CD14-positive monocyte (primary cell): ENCODE data around the gene PCDHGA10. TPM values are rescaled to one million over a fixed set of nuclear protein-coding genes. Genes with fewer than 3 reads are reported as not detected.
"Not testable (repeated sequence)": the region's sequence is repeated elsewhere in the genome, so short reads cannot be mapped to it uniquely, and the experiment has no call there.

Experiments
- DNase-seq, 3 donors: peaks; one replicate each; pipeline ENCODE4 v3.0.0-alpha.2; 2011 to 2022
- H2AFZ ChIP-seq: 2 replicates; pipeline ENCODE4 v1.6.0; 2012; ENCODE audit warnings: mild to moderate bottlenecking, low read depth, low read length, inconsistent platforms; ENCODE audit not compliant: insufficient read depth, poor library complexity, severe bottlenecking
- H3K27ac ChIP-seq, 2 donors: 1 replicate in 1 of 2; 2 replicates in 1 of 2; pipeline ENCODE4 v1.5.1; 2012 to 2013; ENCODE audit warnings: low read length in 2 of 2, control low read depth in 1 of 2, inconsistent platforms in 1 of 2, low read depth in 1 of 2, mild to moderate bottlenecking in 1 of 2
- H3K27me3 ChIP-seq, 2 donors: one replicate each; pipeline versions ENCODE4 v1.6.0 to v1.6.1; 2011 to 2013; ENCODE audit warnings: low read length in 2 of 2; ENCODE audit not compliant: control insufficient read depth in 2 of 2, insufficient read depth in 2 of 2
- H3K36me3 ChIP-seq, 2 donors: replicated peaks in 1 of 2; 1 replicate in 1 of 2; 2 replicates in 1 of 2; pipeline versions ENCODE4 v1.5.1 to v1.6.1; 2012 to 2013; ENCODE audit warnings: low read length in 2 of 2, control low read depth in 1 of 2, inconsistent platforms in 1 of 2, mild to moderate bottlenecking in 1 of 2; ENCODE audit not compliant: insufficient read depth in 2 of 2, control insufficient read depth in 1 of 2
- H3K4me1 ChIP-seq, 2 donors: 1 replicate in 1 of 2; 2 replicates in 1 of 2; pipeline versions ENCODE4 v1.5.1 to v1.6.1; 2012 to 2013; ENCODE audit warnings: low read length in 2 of 2, control low read depth in 1 of 2, inconsistent platforms in 1 of 2, mild to moderate bottlenecking in 1 of 2, moderate library complexity in 1 of 2; ENCODE audit not compliant: insufficient read depth in 2 of 2, control insufficient read depth in 1 of 2
- H3K4me2 ChIP-seq: replicated peaks from 2 replicates; pipeline ENCODE3; 2012; ENCODE audit warnings: low read length, moderate library complexity, mild to moderate bottlenecking; ENCODE audit not compliant: poor library complexity, severe bottlenecking; ENCODE audit errors: extremely low read depth
- H3K4me3 ChIP-seq, 3 experiments: fragments of 200-600 bp in 1 of 3; sonication (generic) in 1 of 3; replicated peaks in 1 of 3; 1 replicate in 2 of 3; 2 replicates in 1 of 3; pipeline ENCODE4 v1.5.1; 2011 to 2013; ENCODE audit warnings: low read length in 3 of 3, mild to moderate bottlenecking in 3 of 3, control low read depth in 2 of 3, low read depth in 2 of 3, inconsistent platforms in 1 of 3, moderate library complexity in 1 of 3
- H3K79me2 ChIP-seq: 2 replicates; pipeline ENCODE4 v1.6.0; 2012; ENCODE audit warnings: mild to moderate bottlenecking, control low read depth, inconsistent platforms, low read length, moderate library complexity; ENCODE audit not compliant: insufficient read depth
- H3K9ac ChIP-seq: 2 replicates; pipeline ENCODE4 v1.6.0; 2017; ENCODE audit warnings: low read length, mild to moderate bottlenecking; ENCODE audit not compliant: insufficient read depth, poor library complexity, severe bottlenecking
- H3K9me3 ChIP-seq, 2 donors: replicated peaks in 1 of 2; 1 replicate in 1 of 2; 2 replicates in 1 of 2; pipeline versions ENCODE4 v1.5.1 to v1.6.1; 2012 to 2013; ENCODE audit warnings: low read length in 2 of 2, control low read depth in 1 of 2; ENCODE audit not compliant: control insufficient read depth in 1 of 2, insufficient read depth in 1 of 2
- H4K20me1 ChIP-seq: 2 replicates; pipeline ENCODE4 v1.6.0; 2012; ENCODE audit warnings: mild to moderate bottlenecking, low read length, control low read depth, moderate library complexity; ENCODE audit not compliant: insufficient read depth
- H3K27ac Mint-ChIP-seq, 7 donors: one replicate each; pipeline ENCODE4 v1.8.0; 2020; ENCODE audit warnings: mild to moderate bottlenecking in 7 of 7, mixed read lengths in 7 of 7, moderate library complexity in 6 of 7, inconsistent platforms in 2 of 7
- H3K27me3 Mint-ChIP-seq, 3 donors: one replicate each; pipeline ENCODE4 v1.8.0; 2021 to 2022; ENCODE audit warnings: low read depth in 3 of 3, mild to moderate bottlenecking in 3 of 3, mixed read lengths in 3 of 3, moderate library complexity in 3 of 3, inconsistent platforms in 1 of 3
- H3K36me3 Mint-ChIP-seq, 2 donors: one replicate each; pipeline ENCODE4 v1.8.0; 2020; ENCODE audit warnings: mixed read lengths in 2 of 2, inconsistent platforms in 1 of 2, mild to moderate bottlenecking in 1 of 2
- H3K4me1 Mint-ChIP-seq: one replicate; pipeline ENCODE4 v1.8.0; 2020; ENCODE audit warnings: mild to moderate bottlenecking, mixed read lengths
- H3K4me3 Mint-ChIP-seq, 2 donors: one replicate each; pipeline ENCODE4 v1.8.0; 2020; ENCODE audit warnings: mild to moderate bottlenecking in 2 of 2, mixed read lengths in 2 of 2, moderate library complexity in 1 of 2
- H3K9me3 Mint-ChIP-seq, 7 donors: one replicate each; pipeline ENCODE4 v1.8.0; 2020 to 2022; ENCODE audit warnings: mixed read lengths in 7 of 7, mild to moderate bottlenecking in 6 of 7, moderate library complexity in 6 of 7, inconsistent platforms in 2 of 7
- CTCF ChIP-seq: fragments of 200-600 bp; IDR thresholded peaks from one replicate; pipeline ENCODE4 v1.8.0; 2022; ENCODE audit warnings: antibody characterized with exemption, mild to moderate bottlenecking
- WGBS: methylation state at CpG from one replicate; pipeline ENCODE4 v1.1.5; 2013; ENCODE audit warnings: missing lambda C conversion rate; ENCODE audit not compliant: insufficient coverage; 5-methylcytosine and 5-hydroxymethylcytosine counted together
- intact Hi-C, 2 donors: fragments of 100-400 bp; cut with micrococcal nuclease; formaldehyde crosslinking; loops; one replicate each; pipeline versions ENCODE4 v1.15.0 to v1.15.1; 2023
- polyA plus RNA-seq, 3 donors: library from polyadenylated mRNA; depleted of rRNA in 1 of 3; unstranded in 2 of 3; stranded (reverse) in 1 of 3; fragments of 300-500 nt in 2 of 3; fragments of >200 nt in 1 of 3; fragmentation: Illumina TruSeq in 2 of 3; gene quantifications; 1 replicate in 2 of 3; 2 replicates in 1 of 3; pipeline ENCODE4 v1.2.3, GENCODE V29; 2012 to 2021

Gene PCDHGA10
- polyA plus RNA-seq, 3 donors, result not detected

GRCh38 chr5:141430332-141431113 is 17.7 kb downstream of the PCDHGA10 start, which contains the start of gene PCDHGA12:
PCDHGA12 (plus strand) TSS chr5:141430507; CDS start chr5:141430760, 253 bp downstream.
- H3K36me3 ChIP-seq, result no peaks in the 10 kb centered on the region
- Mint-ChIP-seq H3K36me3 (peaks cover 20 to 22% of the 10 kb centered on the region in 2 donors), H3K4me1 (peaks cover 21% of the 10 kb centered on the region), H3K9me3 (peaks cover 25 to 63% (median 47%) of the 10 kb centered on the region in 7 donors), H3K27me3 (peaks cover 63 to 78% (median 75%) of the 10 kb centered on the region in 3 donors), H3K27ac (peak within 1 kb of the TSS in 3 of 7 donors; percentile 23 to 50 (median 45)), H3K4me3 (peak within 1 kb of the TSS; percentile 53 to 84)
- intact Hi-C loops, result no loop called here
- 19% methylated on average over 23 of the region's 33 CpGs for WGBS
- H4K20me1 ChIP-seq, result no peaks in the 10 kb centered on the region
- peak; percentile 37 to 59 (median 42) for DNase-seq
- H3K4me2 ChIP-seq, result peak within 1 kb of the TSS; percentile 64
- peak within 1 kb of the TSS; percentile 68 for H2AFZ ChIP-seq
- no peak within 1 kb of the TSS for H3K27ac ChIP-seq
- peak within 1 kb of the TSS; percentile 2 to 72 (median 23) for H3K4me3 ChIP-seq
- no peaks in the 10 kb centered on the region for H3K79me2 ChIP-seq
- peak within 1 kb of the TSS; percentile 5 for H3K9ac ChIP-seq
- peaks cover 47 to 49% of the 10 kb centered on the region in 2 donors for H3K9me3 ChIP-seq
- peak; percentile 68 for TF ChIP-seq CTCF
- peaks cover 17 to 19% of the 10 kb centered on the region in 2 donors for H3K4me1 ChIP-seq
- peaks cover 41 to 93% of the 10 kb centered on the region in 2 donors for H3K27me3 ChIP-seq

GRCh38 chr5:141431286-141431685 is 18.5 kb downstream of the PCDHGA10 start:
- Mint-ChIP-seq H3K36me3 (peaks cover 20 to 22% of the 10 kb centered on the region in 2 donors), H3K4me1 (peaks cover 21% of the 10 kb centered on the region), H3K27ac (peak overlapping the region in 1 of 7 donors; percentile 19), H3K4me3 (peak overlapping the region; percentile 53 to 84), H3K9me3 (peaks cover 25 to 58% (median 44%) of the 10 kb centered on the region in 7 donors), H3K27me3 (peaks cover 58 to 74% (median 68%) of the 10 kb centered on the region in 3 donors)
- Histone ChIP-seq H3K79me2 (no peaks in the 10 kb centered on the region), H3K4me1 (peaks cover 17 to 19% of the 10 kb centered on the region in 2 donors), H2AFZ (peak overlapping the region; percentile 68), H3K27ac (no peak overlapping the region), H3K9ac (no peak overlapping the region), H3K9me3 (peaks cover 47 to 49% of the 10 kb centered on the region in 2 donors), H3K4me2 (peak overlapping the region; percentile 64), H3K27me3 (peaks cover 41 to 93% of the 10 kb centered on the region in 2 donors), H4K20me1 (no peaks in the 10 kb centered on the region), H3K4me3 (peak overlapping the region in 2 of 3 experiments; percentile 23 to 72), H3K36me3 (no peaks in the 10 kb centered on the region)
- DNase-seq, result peak in 2 of 3 donors; percentile 15 to 36
- intact Hi-C loops, result no loop called here
- 13% methylated on average over 37 of the region's 37 CpGs for WGBS
- no peak for TF ChIP-seq CTCF

- DNase-seq, H4K20me1 ChIP-seq, H3K4me2 ChIP-seq, H3K27ac ChIP-seq, H3K79me2 ChIP-seq, H3K27ac Mint-ChIP-seq, H3K9ac ChIP-seq, H3K36me3 ChIP-seq, intact Hi-C loops, H2AFZ ChIP-seq: not testable (repeated sequence)
- peaks cover 41% of the 10 kb centered on the region in 2 donors for H3K9me3 ChIP-seq
- peak overlapping the region in 1 of 2 donors; percentile 84 for H3K4me3 Mint-ChIP-seq
- H3K9me3 Mint-ChIP-seq, result peaks cover 25 to 54% (median 42%) of the 10 kb centered on the region in 7 donors
- peaks cover 17 to 19% of the 10 kb centered on the region in 2 donors for H3K4me1 ChIP-seq
- 36% methylated on average over 19 of the region's 38 CpGs for WGBS
- H3K27me3 Mint-ChIP-seq, result peaks cover 49 to 66% (median 62%) of the 10 kb centered on the region in 3 donors
- peaks cover 33 to 93% of the 10 kb centered on the region in 2 donors for H3K27me3 ChIP-seq
- H3K4me3 ChIP-seq, result peak overlapping the region in 1 of 3 experiments; percentile 72
- peaks cover 20 to 22% of the 10 kb centered on the region in 2 donors for H3K36me3 Mint-ChIP-seq
- peaks cover 21% of the 10 kb centered on the region for H3K4me1 Mint-ChIP-seq
These were observed 19.5 kb downstream of the PCDHGA10 start for GRCh38 chr5:141432308-141432707.
